GM20000 (cell line): ENCODE data around the gene CES2.

Source experiments
- DNase-seq: peaks from one replicate; pipeline ENCODE4 v3.0.0; 2012; ENCODE audit warnings: low spot score
- TF ChIP-seq, protein P1 (sequence below): IDR thresholded peaks from 2 replicates; pipeline ENCODE4 v1.5.1; 2012; ENCODE audit warnings: mild to moderate bottlenecking, control low read depth; ENCODE audit errors: extremely low read depth, missing control alignments

The CES2 gene

DNA sequence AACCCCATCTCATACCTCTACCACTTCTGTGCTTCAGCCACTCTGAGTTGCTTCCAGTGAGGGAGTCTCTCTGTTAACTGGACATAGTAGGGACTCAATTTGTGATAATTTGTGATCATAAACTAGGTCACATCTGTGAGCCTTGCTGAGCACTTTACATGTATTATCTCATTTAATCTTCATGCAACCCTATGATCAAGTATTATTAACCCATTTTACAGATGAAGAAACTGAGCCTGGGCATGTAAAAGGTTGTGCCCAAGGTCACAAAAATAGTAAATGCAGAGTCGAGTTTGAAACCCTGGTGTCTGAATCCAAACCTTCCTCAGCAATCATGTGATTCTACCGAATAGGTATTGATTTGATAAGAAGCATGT lies 36.4 kb upstream of the CES2 start:
- TF ChIP-seq, protein P1, sequence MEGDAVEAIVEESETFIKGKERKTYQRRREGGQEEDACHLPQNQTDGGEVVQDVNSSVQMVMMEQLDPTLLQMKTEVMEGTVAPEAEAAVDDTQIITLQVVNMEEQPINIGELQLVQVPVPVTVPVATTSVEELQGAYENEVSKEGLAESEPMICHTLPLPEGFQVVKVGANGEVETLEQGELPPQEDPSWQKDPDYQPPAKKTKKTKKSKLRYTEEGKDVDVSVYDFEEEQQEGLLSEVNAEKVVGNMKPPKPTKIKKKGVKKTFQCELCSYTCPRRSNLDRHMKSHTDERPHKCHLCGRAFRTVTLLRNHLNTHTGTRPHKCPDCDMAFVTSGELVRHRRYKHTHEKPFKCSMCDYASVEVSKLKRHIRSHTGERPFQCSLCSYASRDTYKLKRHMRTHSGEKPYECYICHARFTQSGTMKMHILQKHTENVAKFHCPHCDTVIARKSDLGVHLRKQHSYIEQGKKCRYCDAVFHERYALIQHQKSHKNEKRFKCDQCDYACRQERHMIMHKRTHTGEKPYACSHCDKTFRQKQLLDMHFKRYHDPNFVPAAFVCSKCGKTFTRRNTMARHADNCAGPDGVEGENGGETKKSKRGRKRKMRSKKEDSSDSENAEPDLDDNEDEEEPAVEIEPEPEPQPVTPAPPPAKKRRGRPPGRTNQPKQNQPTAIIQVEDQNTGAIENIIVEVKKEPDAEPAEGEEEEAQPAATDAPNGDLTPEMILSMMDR: no peak
- DNase-seq: no peak

DNA sequence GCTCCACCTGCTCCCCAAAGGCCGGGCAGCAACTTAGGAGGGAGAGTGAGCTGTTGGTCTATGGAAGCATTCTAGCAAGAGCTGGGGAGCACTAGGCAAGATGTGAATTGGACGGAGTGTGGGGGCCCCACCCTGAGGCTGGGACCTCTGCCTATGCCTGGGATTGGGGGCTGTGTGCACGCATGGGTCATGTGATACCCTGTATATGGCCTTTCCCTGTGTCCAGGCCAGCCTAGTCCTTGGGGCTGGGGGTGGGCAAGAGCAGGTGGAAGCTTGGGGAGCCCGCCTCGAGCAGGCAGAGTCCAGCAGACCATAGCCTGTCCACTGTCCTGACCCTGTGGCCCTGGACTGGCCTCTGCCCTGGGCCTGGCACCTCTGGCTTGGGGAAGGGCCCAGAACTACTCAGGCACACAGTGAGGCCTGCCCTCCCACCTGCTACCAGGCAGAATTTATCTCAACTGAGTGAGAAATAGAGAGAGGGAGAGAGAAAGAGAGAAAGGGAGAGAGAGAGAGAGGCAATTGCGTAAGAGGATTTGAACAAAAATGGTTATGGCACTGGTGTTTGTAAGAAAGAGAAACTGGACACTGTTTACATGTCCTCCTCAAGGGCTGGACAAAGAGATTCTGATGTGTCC lies 35.9 kb upstream of the CES2 start:
- TF ChIP-seq, protein P1: no peak
- no peak for DNase-seq

DNA sequence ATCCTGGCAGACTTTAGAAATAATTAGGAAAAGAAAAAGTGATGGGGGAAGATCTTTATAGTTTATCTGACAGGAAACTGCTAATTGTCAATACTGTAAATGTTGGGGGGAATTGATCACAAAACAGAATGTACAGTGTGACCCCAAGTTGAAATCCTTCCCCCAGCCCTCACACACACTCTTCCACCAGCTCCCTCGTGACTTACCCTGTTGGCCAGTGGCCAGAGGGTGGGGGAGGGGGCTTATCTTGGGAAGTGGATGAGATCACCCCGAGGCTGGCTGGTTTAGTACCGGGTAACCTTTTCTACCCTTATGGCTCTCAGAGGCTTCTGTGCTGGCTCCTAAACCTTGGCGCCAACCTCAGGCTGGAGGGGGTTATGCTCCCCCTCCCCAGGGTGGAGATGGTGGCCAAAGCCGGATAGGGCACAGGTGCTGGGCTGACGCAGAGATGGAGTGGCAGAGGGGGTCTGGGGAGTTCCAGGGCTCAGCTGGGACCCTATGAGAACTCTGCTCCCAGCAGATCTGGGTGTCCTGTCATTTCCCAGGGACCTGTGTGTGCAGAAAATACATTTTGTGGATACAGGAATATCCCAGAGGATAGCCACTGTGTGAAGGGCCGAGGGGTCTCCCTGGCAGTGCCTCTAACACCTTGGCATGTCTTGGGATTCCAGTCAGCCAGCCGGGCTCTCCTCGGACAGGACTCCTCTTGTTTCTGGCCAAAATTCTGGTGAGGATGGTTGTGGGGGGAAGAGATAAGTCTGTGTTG lies 35.2 kb upstream of the CES2 start:
- TF ChIP-seq, protein P1: no peak

DNA sequence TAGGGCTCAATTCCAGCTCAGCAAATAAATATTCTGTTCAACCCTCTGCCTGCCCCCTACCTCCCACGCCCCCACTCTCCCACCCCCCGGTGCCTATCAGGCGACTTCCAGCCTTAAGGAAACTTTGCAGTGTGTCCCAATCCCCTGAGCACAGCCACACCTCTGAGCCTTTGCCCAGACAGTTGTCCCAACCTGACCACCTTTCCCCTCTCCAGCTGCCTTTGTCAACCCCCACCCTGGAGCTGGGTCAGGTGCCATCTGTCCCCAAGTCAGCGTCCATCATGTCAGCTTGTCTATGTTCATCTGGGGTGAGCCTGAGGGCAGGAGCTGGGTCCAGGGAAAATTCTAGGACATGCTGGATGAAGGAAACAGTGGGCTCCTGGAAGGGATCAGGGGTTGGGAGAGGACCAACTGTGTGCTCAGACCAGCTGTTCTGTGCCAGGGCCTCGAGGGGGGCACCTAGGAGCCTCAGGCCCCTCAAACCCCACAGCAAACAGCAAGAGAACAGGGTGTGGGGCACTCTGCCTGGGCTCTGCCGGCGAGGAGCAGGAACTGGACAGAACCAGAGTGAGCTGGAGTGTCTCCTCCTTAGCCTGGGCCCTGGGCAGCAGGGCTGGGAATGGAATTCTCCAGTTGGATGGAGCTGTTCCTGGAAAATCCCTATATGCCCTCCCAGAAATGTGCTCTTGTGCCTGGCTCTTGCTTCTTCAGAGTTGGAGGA lies 34.4 kb upstream of the CES2 start:
- no peak for DNase-seq
- TF ChIP-seq, protein P1: no peak

More for the DNA sequence above, 35.2 kb upstream of the CES2 start:
- DNase-seq: no peak

DNA sequence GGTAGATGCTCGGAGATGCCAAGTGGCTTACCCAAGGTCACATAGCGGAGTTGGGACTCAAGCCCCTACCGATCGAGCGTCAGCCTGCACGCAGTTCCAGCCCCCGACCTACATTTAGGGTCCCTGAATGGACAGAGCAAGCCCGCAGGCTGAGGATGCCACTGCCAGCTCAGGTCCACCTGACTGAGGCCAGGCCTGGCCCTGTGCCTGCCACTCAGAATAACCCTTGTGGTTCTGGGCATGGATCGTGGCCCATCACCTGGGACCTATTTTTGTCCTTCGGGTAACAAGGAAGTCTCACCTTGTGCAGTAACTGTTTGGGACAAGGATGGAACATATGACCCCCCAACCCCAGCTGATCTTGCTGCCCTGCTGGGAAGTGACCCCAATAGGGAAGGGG lies 33.7 kb upstream of the CES2 start:
- TF ChIP-seq, protein P1: no peak

DNA sequence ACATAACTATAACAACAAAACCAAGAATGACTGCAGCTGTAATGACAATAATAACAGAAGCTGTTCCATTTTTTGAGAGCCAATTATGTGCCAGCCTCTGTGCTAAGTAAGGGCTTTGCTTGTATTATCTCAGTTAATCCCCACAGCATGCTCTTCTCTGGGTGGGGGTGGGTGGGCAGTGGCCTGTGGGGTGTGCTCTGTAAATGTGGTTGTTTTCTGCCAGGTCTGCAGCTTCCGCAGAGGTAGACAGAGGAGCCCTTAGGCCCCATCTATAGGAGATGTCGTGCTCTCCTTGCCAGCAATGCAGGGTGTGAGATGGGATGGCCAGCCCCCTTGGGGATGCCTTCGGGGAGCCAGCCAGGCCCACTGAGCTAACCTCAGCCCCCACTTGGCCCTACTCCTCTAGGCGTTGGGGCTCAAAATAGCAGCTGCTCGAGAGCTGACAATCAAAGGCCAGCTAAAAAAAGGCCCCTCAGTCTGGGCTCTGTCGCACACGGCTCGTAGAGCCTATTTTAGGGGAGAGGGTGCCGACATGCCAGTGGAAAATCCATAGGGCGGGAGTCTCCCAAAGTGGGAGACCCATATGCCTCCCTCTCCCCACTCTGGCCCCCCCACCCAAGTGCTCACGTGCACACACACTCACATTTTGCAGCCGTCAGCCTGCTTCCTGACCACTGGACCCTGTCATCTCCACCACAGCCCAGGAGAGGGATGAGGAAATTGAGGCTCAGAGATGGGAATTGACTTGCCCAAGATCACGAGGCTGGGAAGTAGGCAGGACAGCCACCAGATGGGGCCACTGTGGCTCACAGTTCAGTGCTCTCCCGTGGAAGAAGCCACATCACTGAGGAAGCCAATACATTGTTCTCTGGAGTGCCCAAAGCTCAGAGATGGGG lies 32.4 kb upstream of the CES2 start:
- TF ChIP-seq, protein P1: no peak
- no peak for DNase-seq

More for the DNA sequence above, 33.7 kb upstream of the CES2 start:
- no peak for DNase-seq
